Measurements from ENCODE around the gene UBE2O.

UBE2O gene

DNA sequence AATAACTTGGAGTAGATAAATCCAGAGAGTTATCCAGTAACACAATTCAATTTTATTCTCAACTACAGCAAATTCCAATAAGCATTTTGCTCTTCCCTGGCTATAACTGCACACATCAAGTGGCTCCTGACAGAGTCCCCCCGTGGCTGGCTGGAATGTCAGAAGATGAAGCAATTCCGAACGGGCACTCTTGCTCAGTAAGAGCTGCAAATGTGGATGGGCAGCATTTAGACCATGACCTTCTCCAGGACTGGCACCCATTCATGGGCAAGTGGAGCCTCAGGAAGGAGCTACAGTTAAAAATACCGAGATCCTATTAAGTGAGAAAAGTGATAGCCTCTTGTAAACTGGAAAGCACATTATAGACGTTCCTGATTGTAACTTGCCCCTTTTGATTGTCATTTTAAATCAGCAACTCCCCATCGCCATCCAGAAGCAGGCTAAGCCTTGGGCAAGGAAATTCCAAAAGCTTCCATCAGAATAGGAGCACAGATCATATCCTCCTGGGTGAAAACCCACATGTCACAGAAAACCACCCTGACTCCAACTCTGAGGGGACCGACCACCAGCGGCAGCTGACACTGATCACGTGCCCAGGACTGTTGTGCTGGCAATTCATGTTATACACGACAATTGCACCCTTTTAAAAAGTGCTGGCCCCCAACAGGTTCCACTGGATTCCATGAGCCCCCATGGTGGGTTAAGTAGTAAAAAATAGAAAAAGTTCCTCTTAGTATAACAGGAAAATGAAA lies 7.1 kb downstream of the UBE2O start:
- H3K4me3 ChIP-seq (ENCODE audit: low read length): no peak overlapping the region
- DNase-seq (ENCODE audit: low read depth, low spot score): no peak

DNA sequence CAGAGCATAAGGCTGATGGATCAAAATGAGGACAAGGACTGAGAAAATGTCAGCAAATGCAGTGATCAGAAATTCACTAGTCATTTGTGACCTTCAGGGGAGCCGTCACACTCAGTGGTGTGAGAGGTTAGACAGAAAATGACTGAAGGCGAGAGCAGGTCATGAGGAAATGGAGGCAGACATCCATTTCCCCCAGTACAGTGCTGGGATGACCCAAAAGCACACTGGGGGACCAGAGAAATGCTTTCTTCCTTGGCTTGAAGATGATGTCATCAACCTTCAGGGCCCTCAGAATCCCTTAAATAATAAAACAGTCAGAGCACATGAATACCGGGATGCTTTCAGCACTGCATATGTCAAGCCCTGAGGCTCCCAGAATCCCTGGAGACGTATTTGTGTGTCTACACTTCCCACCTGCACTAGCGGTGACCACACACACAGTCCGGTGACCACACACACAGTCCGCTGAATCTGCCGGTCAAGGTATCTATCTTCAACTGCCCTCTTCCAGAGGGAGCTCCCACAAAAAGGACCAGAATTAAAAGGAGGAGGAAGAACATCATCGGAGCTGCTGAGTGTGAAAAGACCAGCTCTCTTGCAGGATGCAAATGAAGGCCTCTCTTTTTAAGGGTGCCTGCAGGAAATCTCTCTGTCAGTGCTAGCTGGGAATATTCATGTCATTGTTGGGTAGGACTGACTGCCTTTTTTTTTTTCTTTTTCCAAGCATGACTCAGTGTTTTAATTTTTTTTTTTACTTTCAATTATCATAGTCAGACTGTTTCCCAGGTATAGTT lies 8.2 kb downstream of the UBE2O start:
- H3K4me3 ChIP-seq (ENCODE audit: low read length): no peak overlapping the region
- DNase-seq (ENCODE audit: low read depth, low spot score): no peak

GRCh38 chr17:76442341-76443338 lies 10.3 kb downstream of the UBE2O start:
- no peak overlapping the region for H3K4me3 ChIP-seq (ENCODE audit: low read length)
- DNase-seq (ENCODE audit: low read depth, low spot score): no peak

DNA sequence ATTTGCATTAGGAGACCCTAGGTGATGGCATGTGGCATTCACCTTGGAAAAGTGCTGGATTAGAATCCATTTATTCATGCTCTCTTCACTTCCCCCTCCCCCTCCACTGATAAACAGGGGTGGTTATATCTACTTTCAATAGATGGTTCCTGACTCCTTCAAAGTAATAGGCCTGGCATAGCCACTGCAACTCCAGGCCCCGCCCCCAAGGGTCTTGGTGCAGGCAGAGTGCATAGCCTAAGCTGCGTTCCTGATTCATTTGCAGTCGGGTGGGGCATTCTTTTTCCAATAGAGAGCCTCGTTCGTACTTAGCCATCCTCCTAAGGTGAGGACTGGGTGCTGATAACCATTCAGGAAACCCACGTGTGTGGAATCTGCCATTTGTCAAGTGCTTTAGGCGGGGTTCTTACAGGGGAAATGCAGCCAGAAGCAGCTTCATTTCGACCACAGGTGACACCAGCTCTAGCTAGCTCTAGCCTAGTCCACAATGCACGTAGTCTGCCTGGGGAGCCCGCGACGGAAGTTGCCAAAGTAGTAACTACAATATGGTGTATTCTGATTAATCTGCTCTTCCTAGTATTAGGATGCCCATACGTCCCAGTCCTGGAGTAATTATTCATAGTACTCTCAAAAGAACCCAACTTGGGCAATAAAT lies 11.1 kb downstream of the UBE2O start:
- no peak for DNase-seq (ENCODE audit: low read depth, low spot score)

GRCh38 chr17:76440751-76441362 lies 12.1 kb downstream of the UBE2O start:
- DNase-seq (ENCODE audit: low read depth, low spot score): no peak
- no peak overlapping the region for H3K4me3 ChIP-seq (ENCODE audit: low read length)

More for the DNA sequence above, 11.1 kb downstream of the UBE2O start:
- no peak overlapping the region for H3K4me3 ChIP-seq (ENCODE audit: low read length)

DNA sequence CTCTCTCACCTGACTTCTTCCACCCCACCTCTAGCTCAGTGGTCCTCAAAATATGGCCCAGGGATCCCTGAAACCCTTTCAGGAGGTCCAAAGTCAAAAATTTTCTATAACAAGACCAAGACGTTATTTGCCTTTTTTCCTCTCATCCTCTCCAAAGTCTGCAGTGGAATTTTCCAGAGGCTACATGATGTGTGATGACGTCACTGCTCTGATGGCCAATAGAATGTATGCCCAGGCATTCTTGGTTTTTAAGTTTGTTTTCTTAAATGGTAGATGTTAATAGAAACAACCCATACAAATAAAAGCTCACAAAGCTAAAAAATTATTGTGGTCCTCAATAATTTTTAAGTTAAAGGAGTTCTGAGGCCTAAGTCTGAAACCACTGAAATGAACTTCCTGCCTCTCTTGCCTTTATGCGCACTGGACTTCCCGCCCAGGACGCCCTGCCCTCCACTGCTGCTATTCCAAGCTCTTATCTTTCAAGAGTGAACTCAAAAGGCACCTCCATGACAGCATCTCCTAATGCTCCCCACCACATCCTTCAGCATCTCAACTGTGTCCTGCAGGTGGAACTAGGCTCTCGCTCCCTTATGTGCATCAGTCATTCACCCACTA lies 13.5 kb downstream of the UBE2O start:
- H3K4me3 ChIP-seq (ENCODE audit: low read length): no peak overlapping the region
- no peak for DNase-seq (ENCODE audit: low read depth, low spot score)

DNA sequence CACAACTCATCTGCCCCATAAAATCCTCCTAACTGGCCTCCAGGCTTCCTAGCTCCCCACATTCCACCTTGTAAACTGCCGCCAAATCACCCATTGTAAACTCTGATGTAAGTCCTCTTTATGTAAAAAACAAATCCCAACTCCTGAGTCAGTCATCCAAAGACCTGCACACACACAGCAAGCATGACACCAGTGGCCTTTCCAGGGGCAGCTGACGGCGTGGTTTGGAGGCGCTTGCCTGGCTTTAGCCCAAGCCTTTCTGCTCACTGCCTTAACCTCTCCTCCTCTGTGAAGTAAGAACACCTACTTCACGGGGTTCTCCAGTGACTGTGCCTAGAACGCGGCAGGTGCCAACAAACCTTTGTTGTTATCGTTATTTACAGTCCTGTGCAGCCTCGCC lies 14.0 kb downstream of the UBE2O start:
- DNase-seq (ENCODE audit: low read depth, low spot score): no peak
- H3K4me3 ChIP-seq (ENCODE audit: low read length): no peak overlapping the region

- no peak overlapping the region for H3K4me3 ChIP-seq (ENCODE audit: low read length)
- DNase-seq (ENCODE audit: low read depth, low spot score): no peak
Measured at GRCh38 chr17:76437467-76438402, 15.2 kb downstream of the UBE2O start.

DNA sequence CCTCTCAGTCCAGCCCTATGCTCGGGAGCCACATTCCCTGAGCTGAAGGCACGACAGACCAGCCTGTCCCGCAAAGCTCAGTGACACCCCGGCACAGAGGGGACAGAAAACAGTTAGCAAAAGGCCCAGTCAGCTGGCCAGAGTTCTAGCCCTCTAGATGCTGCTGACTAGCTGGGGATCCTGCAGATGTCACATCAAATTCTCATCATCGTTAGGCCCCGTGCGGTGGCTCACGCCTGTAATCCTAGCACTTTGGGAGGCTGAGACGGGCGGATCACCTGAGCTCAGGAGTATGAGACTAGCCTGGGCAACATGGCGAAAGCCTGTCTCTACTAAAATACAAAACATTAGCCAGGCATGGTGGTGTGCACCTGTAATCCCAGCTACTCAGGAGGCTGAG lies 17.2 kb downstream of the UBE2O start:
- no peak for DNase-seq (ENCODE audit: low read depth, low spot score)
- H3K4me3 ChIP-seq (ENCODE audit: low read length): no peak overlapping the region

DNA sequence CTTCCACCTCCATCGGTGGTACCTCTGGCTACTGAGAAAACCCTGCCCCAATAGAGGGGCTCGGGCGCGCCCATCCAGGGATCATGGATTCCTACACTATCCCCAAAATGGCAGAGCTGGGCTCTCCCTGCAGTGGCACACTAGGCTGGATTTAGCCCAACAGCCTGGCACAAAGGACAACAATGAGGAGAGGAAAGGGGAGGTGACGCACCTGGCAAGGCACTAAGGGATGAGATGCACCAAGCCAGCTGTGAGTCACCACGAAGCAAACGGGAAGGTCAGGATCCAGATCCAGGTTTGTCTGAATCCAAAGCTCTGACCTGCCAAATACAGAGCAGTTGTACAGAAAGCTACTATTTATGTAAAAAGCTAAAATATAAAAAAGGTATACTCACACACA lies 18.1 kb downstream of the UBE2O start:
- no peak overlapping the region for H3K4me3 ChIP-seq (ENCODE audit: low read length)
- DNase-seq (ENCODE audit: low read depth, low spot score): no peak

DNA sequence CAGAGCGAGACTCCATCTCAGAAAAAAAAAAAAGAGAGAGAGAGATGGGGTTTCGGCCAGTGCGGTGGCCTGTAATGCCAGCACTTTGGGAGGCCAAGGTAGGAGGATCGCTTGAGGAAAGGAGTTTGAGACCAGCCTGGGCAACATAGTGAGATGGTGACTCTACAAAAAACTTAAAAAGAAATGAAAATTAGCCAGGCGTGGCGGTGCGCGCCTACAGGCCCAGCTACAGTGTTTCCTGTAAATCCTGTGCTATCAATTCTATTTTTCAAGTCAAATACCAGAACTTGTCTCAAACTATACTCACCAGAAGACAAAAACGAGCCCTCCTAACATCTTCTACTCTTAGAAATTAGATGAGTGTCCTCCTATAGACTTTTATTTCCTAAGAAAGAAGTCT lies 19.3 kb downstream of the UBE2O start:
- no peak for DNase-seq (ENCODE audit: low read depth, low spot score)
- H3K4me3 ChIP-seq (ENCODE audit: low read length): no peak overlapping the region

DNA sequence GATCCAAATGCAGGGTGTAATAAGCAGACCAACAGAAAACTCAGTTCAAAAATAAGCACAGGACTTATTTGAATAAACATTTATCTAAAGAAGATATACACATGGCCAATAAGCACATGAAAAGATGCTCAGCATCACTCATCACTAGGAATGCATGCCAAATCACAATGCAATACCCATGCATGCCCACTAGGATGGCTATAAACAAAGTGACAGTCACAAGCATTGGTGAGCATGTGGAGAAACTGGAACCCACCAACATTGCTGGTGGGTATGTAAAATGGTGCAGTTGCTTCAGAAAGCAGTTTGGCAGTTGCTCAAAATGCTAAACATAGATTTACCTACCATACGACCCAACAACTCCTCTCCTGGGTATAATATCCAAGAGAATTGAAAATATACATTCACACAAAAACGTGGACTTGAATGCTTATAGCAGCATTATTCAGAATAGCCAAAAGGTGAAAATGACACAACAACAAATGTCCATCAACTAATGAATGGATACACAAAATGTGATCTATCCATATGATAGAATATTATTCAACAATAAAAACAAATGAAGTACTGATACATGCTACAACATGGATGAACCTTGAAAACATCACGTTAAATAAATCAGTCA lies 20.1 kb downstream of the UBE2O start:
- peak; percentile 41 for DNase-seq (ENCODE audit: low read depth, low spot score)
- no peak overlapping the region for H3K4me3 ChIP-seq (ENCODE audit: low read length)

DNA sequence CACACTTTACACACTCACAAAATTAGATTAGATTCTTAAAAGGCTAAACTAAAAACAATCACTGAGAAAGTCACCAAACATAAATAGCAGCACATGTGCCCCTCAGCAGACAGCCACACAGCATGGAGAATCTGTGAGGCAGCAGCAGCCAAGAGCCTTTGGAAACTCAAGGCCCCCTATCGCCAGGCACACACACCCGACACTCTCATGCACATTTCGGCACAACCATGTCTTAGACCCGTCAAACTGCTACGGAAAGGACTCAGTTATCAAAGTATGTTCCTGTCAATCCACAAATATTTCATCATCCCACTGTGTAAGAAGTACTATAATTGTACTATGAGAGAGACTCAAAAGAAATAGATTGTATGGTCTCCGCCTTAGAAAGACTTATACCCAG lies 20.9 kb downstream of the UBE2O start:
- H3K4me3 ChIP-seq (ENCODE audit: low read length): no peak overlapping the region
- no peak for DNase-seq (ENCODE audit: low read depth, low spot score)

GRCh38 chr17:76431509-76431908 lies 21.4 kb downstream of the UBE2O start:
- H3K4me3 ChIP-seq (ENCODE audit: low read length): no peak overlapping the region
- DNase-seq (ENCODE audit: low read depth, low spot score): no peak

DNA sequence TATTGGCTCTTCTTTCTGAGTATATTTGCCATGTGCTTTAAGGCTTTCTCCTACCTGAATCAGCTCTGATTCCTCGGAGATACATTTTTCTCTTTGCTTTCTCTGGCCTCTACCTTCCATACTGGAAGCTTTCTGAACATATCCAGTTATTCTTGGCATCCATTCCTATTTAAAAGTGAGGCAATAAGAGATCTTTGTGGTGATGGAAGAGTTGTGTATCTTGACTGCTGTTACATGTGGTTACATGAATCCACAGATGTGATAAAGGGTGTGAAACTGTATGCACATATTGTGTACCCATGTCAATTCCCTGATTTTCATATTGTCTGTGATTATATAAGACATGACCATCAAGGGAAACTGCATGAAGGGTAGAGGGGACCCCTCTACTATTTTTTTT lies 24.4 kb downstream of the UBE2O start:
- no peak for DNase-seq (ENCODE audit: low read depth, low spot score)
- no peak overlapping the region for H3K4me3 ChIP-seq (ENCODE audit: low read length)

DNA sequence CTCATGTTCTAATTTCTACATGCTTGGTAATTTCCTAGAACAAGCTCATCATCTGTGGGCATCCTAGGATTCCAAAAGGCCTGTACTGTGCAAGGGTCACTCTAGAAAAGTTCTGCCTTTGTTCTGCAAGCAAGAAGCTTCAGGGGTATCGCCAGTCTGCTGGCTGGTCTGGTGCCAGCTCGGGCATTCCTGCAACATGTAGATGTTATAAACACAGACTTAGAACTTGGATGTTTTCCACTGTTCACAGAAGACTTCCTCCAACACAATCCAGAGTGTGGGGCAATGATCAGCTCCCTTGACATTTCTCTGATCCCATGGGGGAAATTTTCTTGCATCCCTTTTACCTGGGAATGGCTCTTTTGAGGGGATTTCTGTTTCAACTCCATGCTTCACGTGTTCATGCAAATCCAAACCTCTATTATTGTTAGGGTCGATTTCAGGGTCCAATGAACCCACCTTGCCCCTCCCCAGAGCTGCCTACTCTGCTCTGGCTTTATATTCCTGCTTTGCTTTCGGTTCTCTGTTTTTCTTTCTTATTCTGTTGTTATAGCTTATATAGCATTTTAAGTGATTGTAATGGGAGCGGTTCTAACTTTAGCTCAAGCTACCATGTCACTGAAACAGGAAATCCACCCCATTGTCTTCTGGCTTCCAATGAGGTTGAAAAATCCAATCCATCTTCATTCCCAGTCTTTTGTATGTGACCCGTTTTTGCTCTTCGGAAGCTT lies 25.3 kb downstream of the UBE2O start:
- no peak for DNase-seq (ENCODE audit: low read depth, low spot score)
- H3K4me3 ChIP-seq (ENCODE audit: low read length): no peak overlapping the region

Measured in Jurkat, Clone E6-1 (cell line).